K562 (cell line): Measurements from ENCODE around the gene PEAR1. TPM values are rescaled to one million over a fixed set of nuclear protein-coding genes. Genes with fewer than 3 reads are reported as not detected.
A peak's percentile ranks its signal among the peaks of the same experiment; 100 is the strongest.

ENCODE experiments used
- ARHGAP35 ChIP-seq: fragments of 450-650 bp; IDR thresholded peaks from 2 replicates; pipeline ENCODE4 v1.6.1; 2018; ENCODE audit not compliant: partially characterized antibody
- BMI1 ChIP-seq: fragments of 150-350 bp; IDR thresholded peaks from 2 replicates; pipeline ENCODE4 v1.6.1; 2014; ENCODE audit warnings: low read length
- E2F8 ChIP-seq: fragments of 450-650 bp; IDR thresholded peaks from 2 replicates; pipeline ENCODE4 v1.7.1; 2018; ENCODE audit warnings: mild to moderate bottlenecking, low read depth; ENCODE audit not compliant: partially characterized antibody
- FOSL1 ChIP-seq: fragments of 200-800 bp; sonication (Bioruptor generic); conservative IDR thresholded peaks from 2 replicates; pipeline ENCODE4 v1.6.1; 2016; ENCODE audit warnings: missing genetic modification characterization, missing compliant biosample characterization
- GABPB1 ChIP-seq: sonication (generic); formaldehyde crosslinking; IDR thresholded peaks from 2 replicates; pipeline ENCODE4 v1.8.0; 2022; ENCODE audit warnings: mild to moderate bottlenecking, missing genetic modification reagents
- HNRNPUL1 ChIP-seq: fragments of 200-400 bp; formaldehyde crosslinking; IDR thresholded peaks from 2 replicates; pipeline ENCODE4 v1.6.1; 2017; ENCODE audit warnings: low read length
- JUN ChIP-seq, 2 experiments: sonication (generic) in 1 of 2; formaldehyde crosslinking in 1 of 2; IDR thresholded peaks; 2 replicates each; pipeline versions ENCODE4 v1.6.1 to v1.8.0; 2012 to 2022; ENCODE audit warnings: borderline replicate concordance in 2 of 2, mild to moderate bottlenecking in 2 of 2, improper control_type of control experiment in 1 of 2, low read depth in 1 of 2, low read length in 1 of 2, missing genetic modification reagents in 1 of 2
- MAZ ChIP-seq, 2 experiments: fragments of 450-650 bp in 1 of 2; sonication (generic) in 1 of 2; formaldehyde crosslinking; IDR thresholded peaks in 1 of 2; conservative IDR thresholded peaks in 1 of 2; 2 replicates each; pipeline versions ENCODE4 v1.4.0 to v1.5.0; 2020; ENCODE audit warnings: mild to moderate bottlenecking in 1 of 2, missing genetic modification reagents in 1 of 2
- PATZ1 ChIP-seq: fragments of 250-450 bp; sonication (Bioruptor Pico); IDR thresholded peaks from 2 replicates; pipeline ENCODE4 v1.5.0; 2020; ENCODE audit warnings: mild to moderate bottlenecking, borderline replicate concordance
- SFPQ ChIP-seq: fragments of 200-400 bp; formaldehyde crosslinking; IDR thresholded peaks from 2 replicates; pipeline ENCODE4 v1.6.1; 2017; ENCODE audit warnings: mild to moderate bottlenecking, low read depth, low read length, moderate library complexity
- TCF7L2 ChIP-seq: fragments of 150-350 bp; IDR thresholded peaks from 2 replicates; pipeline ENCODE4 v1.6.1; 2016; ENCODE audit warnings: low read depth, mild to moderate bottlenecking, low read length, moderate library complexity
- VEZF1 ChIP-seq: fragments of 200-800 bp; sonication (Bioruptor generic); IDR thresholded peaks from 2 replicates; pipeline ENCODE4 v1.6.1; 2017; ENCODE audit warnings: missing genetic modification characterization, missing compliant biosample characterization
- ZNF41 ChIP-seq: fragments of 250-450 bp; sonication (Bioruptor Pico); conservative IDR thresholded peaks from 2 replicates; pipeline ENCODE4 v1.4.0; 2020; ENCODE audit warnings: mild to moderate bottlenecking
- polyA plus RNA-seq, 8 experiments: library from polyadenylated mRNA; depleted of rRNA in 4 of 8; stranded (reverse) in 5 of 8; unstranded in 3 of 8; fragments of >200 nt; fragmentation: Nextera tagmentation in 2 of 8; fragmentation: Illumina TruSeq in 1 of 8; extraction: Ambion mirVana in 2 of 8; extraction: Trizol in 1 of 8; gene quantifications; 2 replicates each; pipeline versions ENCODE4 v1.2.1 to v1.2.3, GENCODE V29; 2011 to 2014; ENCODE audit warnings: inconsistent platforms in 1 of 8, missing spikeins in 1 of 8
- total RNA-seq, 7 experiments: library from RNA; depleted of rRNA in 6 of 7; stranded (reverse); fragments of >200 nt in 6 of 7; fragmentation: Illumina TruSeq in 2 of 7; extraction: Trizol in 2 of 7; gene quantifications; 2 replicates each; pipeline versions ENCODE4 v1.2.1 to v1.2.3, GENCODE V29; 2011 to 2021; ENCODE audit warnings: low replicate concordance in 1 of 7
- TF ChIP-seq, protein P1 (sequence below), 2 experiments: IDR thresholded peaks; 2 replicates each; pipeline ENCODE4 v1.6.1; 2011; ENCODE audit warnings: borderline replicate concordance in 1 of 2, control low read depth in 1 of 2, low read depth in 1 of 2, low read length in 1 of 2, mild to moderate bottlenecking in 1 of 2, mixed read lengths in 1 of 2, moderate library complexity in 1 of 2; ENCODE audit not compliant: insufficient read depth in 1 of 2, insufficient read length in 1 of 2, poor library complexity in 1 of 2, severe bottlenecking in 1 of 2; ENCODE audit errors: extremely low read depth in 1 of 2

The PEAR1 gene
- total and polyA plus RNA-seq, 9 of the 15 experiments (the other 6 are each of a cell fraction or from before 2014, with no cell fraction given), result 0.87 to 13.9 (median 6.1) TPM

- no peak for TF ChIP-seq SFPQ
- no peak for TF ChIP-seq HNRNPUL1
- no peak for TF ChIP-seq TCF7L2
- 0 out of 2 replicates have a peak, but pooled peaks have one; percentile 24 for TF ChIP-seq JUN (IDR thresholded peaks at IDR 0.05; ENCODE audit: borderline replicate concordance, low read depth, low read length)
- TF ChIP-seq JUN (CRISPR knock-in tag; IDR thresholded peaks at IDR 0.05; ENCODE audit: borderline replicate concordance), result no peak
- TF ChIP-seq PATZ1 (CRISPR knock-in tag), result 0 out of 2 replicates have a peak, but pooled peaks have one; percentile 61
- TF ChIP-seq MAZ (CRISPR knock-in tag; conservative IDR thresholded peaks at IDR 0.05 in 1 of 2, IDR thresholded peaks at IDR 0.05 in 1 of 2), result 0 out of 4 replicates have a peak, but pooled peaks of 1 of the 2 experiments have one; percentile 69
- no peak for TF ChIP-seq ZNF41 (CRISPR knock-in tag)
- peak; percentile 38; the same call in 1 of the 2 replicates for TF ChIP-seq GABPB1 (CRISPR knock-in tag)
- no peak for TF ChIP-seq BMI1
- TF ChIP-seq FOSL1 (tag), result peak; percentile 32; the same call in 1 of the 2 replicates
- TF ChIP-seq VEZF1, result peak; percentile 67
- TF ChIP-seq, protein P1, sequence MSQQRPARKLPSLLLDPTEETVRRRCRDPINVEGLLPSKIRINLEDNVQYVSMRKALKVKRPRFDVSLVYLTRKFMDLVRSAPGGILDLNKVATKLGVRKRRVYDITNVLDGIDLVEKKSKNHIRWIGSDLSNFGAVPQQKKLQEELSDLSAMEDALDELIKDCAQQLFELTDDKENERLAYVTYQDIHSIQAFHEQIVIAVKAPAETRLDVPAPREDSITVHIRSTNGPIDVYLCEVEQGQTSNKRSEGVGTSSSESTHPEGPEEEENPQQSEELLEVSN (IDR thresholded peaks at IDR 0.05; ENCODE audit: borderline replicate concordance in 1 of 2, extremely low read depth in 1 of 2, insufficient read depth in 1 of 2, insufficient read length in 1 of 2, low read depth in 1 of 2, low read length in 1 of 2, poor library complexity in 1 of 2, severe bottlenecking in 1 of 2), result peak in 1 of 2 experiments; percentile 33
- no peak for TF ChIP-seq E2F8
- TF ChIP-seq ARHGAP35, result no peak
Observed at GRCh38 chr1:156912861-156913808, 19.6 kb downstream of the PEAR1 start (continued).
